GDM1 (cell line): Measurements from ENCODE around the gene GRB7.
"Not testable (repeated sequence)": the region's sequence is repeated elsewhere in the genome, so short reads cannot be mapped to it uniquely, and the experiment has no call there.

Source experiments
- DNase-seq: peaks from one replicate; lab custom pipeline; 2025; lab: John Stamatoyannopoulos, UW

The GRB7 gene

GRCh38 chr17:39736319-39737165, 1.2 kb upstream of the GRB7 start:
- no peak for DNase-seq

GRCh38 chr17:39737206-39737759, 455 bp upstream of the GRB7 start:
- no peak for DNase-seq

GRCh38 chr17:39738568-39738901, 797 bp downstream of the GRB7 start:
- no peak for DNase-seq

GRCh38 chr17:39738983-39739884, 1.5 kb downstream of the GRB7 start:
- no peak for DNase-seq

DNA sequence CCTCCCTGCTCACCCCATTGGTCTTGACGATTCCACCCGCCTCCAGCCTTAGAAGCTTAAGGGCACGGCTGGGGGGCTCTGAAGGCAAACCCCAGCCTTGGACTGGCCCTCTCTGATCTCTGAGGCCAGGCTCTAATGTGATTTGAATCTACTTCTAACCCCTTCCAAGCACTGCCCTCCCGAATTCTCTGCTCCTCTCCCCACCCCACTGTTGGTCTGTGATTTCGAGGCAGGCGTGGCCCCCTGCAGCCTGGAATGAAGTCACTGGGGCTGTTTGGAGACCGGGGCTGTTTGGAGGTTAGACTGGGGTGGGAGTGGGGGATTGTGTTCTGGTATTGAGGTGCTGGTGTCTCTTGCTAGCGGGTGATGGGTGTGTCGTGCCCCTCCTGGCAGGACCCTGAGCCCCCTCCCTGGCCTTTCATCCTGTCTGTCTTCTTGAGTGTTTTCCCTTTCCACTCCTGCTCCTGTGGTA, 2.2 kb downstream of the GRB7 start:
- no peak for DNase-seq

DNA sequence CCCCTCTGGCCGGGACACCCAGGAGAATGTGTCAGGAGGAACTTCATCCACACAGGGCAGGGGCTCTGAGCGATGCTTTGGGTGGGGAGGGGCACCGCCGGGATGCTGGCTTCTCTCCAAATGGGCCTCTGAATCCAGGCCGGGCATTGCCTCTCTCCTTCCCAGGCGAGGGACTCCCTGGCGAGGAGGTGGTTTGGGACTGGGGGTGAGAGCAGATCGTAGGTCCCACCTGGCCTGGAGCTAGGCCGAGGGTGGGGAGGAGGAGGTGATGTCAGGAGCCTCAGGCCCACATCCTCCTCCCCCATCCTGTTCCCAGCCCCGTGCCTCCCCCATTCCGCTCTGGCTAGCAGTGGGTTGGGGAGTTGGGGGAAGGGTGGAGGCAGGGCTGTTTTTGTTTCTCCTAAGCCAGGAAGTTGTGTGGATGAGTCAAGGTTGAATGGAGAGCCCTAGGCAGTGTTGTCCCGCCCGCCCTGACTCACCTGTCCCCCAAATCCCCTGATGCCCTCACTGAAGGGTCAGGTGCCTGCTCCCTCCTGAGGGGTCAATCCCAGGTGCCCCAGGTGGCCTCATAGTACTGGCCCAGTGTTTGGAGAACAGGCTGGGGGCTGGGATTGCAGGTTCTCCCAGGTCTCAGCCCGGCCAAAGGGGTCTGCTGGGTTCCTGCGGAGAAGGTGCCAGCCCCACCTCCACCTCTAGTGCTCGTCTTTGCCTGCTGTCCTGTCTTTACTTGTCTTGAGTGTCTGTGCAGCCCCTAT, 2.8 kb downstream of the GRB7 start:
- DNase-seq: no peak

DNA sequence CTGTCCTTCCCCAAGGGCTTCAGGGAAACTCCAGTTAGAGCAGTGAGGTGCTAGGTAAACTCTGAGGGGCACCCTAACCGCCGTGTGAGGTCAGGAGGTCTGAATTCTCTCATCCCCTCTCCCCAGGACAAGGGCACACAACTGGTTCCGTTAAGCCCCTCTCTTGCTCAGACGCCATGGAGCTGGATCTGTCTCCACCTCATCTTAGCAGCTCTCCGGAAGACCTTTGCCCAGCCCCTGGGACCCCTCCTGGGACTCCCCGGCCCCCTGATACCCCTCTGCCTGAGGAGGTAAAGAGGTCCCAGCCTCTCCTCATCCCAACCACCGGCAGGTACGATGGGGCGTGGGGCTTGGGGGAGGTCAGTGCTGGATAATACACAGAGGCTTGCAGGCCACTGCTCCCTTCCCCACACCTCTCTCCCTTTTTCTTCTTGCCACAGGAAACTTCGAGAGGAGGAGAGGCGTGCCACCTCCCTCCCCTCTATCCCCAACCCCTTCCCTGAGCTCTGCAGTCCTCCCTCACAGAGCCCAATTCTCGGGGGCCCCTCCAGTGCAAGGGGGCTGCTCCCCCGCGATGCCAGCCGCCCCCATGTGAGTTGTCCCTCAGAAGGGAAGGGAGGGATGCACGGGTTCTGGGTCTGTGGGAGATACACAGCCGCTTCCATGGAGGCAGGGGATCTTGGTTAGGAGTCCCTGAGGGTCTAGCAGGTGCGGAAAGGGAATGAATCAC, 4.6 kb downstream of the GRB7 start:
- DNase-seq: no peak

DNA sequence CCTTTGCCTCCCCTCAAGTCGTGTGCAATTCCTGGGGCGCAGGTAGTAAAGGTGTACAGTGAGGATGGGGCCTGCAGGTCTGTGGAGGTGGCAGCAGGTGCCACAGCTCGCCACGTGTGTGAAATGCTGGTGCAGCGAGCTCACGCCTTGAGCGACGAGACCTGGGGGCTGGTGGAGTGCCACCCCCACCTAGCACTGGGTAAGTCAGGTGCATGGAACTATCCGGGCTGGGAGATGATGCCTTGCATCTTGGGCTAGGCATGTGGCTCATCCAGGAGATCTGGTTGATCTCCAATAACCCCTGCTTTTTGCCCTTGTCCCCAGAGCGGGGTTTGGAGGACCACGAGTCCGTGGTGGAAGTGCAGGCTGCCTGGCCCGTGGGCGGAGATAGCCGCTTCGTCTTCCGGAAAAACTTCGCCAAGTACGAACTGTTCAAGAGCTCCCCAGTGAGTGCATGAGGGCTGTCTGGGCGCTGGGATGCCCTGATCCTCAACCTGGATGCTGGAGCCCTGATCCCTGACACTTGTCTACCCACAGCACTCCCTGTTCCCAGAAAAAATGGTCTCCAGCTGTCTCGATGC, 5.2 kb downstream of the GRB7 start:
- no peak for DNase-seq

- DNase-seq: no peak
Observed at GRCh38 chr17:39744075-39744835, 6.5 kb downstream of the GRB7 start.

- DNase-seq: no peak
Observed at GRCh38 chr17:39744836-39745215, 7.1 kb downstream of the GRB7 start.

DNA sequence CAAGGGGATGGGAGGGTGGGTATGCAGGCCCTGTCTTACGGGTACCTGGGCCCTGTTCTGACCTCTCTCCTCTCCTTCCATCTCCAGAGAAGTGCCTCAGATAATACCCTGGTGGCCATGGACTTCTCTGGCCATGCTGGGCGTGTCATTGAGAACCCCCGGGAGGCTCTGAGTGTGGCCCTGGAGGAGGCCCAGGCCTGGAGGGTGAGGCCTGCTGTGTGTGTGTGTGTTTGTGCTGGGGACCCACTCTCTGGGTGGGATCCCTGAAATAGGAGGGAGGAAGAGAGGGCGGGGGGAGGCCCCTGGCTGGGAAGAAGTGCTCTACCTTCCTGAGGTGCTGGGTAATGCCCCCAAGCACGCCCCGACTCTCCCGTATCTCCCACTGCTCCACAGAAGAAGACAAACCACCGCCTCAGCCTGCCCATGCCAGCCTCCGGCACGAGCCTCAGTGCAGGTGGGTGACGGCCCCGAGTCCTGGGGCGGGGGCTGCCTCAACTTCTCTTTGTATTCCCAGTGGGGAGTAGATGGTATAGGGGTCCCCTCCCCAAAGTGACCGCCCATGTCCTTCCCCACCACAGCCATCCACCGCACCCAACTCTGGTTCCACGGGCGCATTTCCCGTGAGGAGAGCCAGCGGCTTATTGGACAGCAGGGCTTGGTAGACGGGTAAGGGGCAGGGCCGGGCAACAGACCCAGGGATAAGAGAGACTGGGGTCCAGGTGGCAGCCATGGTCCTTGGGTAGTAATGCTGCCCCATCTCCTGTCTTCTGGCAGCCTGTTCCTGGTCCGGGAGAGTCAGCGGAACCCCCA, 7.8 kb downstream of the GRB7 start:
- DNase-seq: no peak

- DNase-seq: no peak
Observed at GRCh38 chr17:39746145-39746461, 8.4 kb downstream of the GRB7 start.

- no peak for DNase-seq
Observed at GRCh38 chr17:39747745-39748144, 10.0 kb downstream of the GRB7 start.

DNA sequence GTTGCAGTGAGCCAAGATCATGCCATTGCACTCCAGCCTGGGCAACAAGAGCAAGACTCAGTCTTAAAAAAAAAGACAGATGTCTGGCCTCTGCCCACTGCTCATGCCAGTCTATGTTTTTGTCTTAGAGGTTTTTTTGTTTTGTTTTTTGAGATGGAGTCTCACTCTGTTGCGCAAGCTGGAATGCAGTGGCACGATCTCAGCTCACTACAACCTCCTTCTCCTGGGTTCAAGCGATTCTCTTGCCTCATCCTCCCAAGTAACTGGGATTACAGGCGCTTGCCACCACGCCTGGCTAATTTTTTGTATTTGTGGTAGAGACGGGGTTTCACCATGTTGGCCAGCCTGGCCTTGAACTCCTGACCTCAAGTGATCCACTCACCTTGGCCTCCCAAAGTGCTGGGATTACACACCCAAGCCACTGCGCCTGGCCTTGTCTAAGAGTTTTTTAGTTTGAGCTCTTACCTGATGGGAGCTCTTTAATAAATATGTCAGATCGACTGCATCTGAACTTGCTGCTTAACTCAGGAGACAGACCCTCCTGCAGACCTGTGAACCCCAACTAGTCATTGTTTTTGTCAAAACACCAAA, 10.8 kb downstream of the GRB7 start:
- not testable (repeated sequence) for DNase-seq

DNA sequence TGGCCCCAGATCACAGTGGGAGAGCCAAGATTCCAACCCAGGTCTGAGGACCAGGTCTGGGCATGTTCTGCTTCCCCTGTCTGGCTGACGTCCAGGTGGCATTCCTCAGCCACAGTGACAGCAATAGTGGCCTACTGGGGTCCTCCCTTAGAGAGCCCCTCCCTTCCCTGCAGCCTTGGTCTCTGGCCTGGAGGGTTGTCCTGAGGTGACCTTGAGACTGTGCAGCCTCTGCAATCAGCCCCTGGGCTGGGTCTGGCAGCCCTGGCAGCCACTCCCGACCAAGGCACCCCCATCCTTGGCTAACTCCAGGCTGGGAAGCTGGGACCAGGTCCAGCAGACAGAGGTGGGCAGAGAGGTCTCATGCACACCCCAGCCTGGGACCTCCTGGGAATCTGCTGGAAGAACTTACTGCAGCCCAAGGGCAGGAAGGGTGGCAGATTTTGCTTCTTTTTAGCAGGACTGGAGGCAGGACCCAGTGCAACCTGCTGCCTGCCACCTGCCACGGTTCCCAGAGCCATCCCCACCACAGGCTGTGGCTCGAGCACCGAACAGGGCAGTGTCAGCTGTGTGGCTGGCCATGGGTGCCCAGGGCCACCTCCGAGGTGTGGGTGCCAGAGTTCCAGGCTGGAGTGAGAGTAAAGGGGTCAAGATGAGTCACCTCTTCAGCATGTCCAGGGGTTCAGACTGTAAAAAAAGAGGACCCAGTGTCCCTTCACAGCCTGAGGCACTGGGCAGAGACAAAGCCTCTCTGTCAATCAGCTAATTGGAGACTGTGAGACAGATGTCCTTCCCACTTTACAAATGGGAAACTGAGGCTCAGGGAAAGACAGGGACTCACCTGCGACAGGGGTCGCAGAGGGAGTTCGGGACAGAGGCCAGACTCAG, 12.6 kb downstream of the GRB7 start:
- no peak for DNase-seq

DNA sequence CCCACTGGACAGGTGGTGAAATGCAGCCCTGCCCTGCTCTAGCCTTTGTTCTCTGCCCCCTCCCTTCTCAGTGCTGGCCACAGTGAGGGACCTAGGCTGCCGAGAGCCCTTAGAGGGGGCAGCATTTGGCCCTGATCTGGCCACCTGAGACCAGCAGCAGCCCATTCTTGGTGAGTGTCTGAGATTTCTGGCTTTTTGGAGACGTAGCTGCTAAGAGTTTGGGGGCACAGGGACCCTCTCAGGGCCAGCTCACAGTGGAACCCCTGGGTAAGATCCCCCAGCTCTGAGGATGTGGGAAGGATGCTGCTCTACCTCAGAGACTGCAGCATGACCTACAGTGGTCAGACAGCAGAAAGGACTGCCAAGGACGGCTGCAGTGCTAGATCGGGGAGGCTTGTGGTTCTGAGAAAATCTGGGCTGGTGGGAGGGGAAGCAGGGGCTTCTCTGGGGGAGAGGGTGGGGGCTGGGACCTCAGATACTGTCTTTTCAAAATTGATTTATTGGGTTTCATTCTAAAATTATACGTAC, 13.3 kb downstream of the GRB7 start:
- no peak for DNase-seq

DNA sequence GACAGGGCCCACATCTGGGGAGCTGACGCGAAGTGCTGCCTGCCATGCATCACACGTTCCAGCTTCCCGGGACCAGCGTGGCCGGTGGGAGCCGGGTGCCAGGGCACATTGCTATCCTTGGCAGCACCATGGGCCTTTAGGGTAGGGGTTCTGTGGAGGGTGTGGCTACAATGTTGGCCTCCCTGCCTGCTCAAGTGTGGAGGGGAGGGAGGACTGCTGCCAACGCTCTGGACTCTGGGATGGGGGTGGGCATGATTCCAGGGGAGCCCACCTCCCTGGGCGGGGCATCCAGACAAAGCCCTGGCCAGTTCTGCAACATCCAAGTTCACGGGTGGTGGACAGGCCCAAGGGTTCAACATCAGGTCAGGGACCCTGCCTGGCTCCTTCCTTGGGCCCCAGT, 13.9 kb downstream of the GRB7 start:
- no peak for DNase-seq
